Measurements from ENCODE around the gene TFAM.

DNA sequence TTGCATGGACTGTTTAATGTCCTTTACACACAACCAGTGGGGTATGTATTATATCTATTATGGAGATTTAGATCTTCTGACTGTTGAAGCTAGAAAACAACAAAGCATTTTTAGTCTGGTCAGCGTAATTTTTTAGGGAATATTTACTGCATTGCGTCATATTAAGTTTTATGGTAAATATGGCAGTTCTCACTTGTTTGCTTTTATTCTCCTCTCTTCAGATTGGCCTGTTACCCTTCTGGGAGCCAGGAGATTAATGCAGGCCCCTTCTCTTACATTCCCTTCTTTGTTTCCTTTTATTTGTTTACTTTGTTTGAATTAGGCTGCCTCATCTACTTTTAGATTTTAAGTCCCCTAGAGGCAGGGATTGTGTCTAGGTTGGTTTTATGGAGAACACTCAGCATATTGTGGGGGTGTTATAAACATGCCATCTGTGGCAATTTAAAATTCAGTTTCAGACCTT lies 36.6 kb upstream of the TFAM start:
- no peak for TF ChIP-seq EZH2phosphoT487 (IDR thresholded peaks at IDR 0.05; ENCODE audit: borderline replicate concordance, low read depth, low read length)
- TF ChIP-seq CTCF (conservative IDR thresholded peaks at IDR 0.05; ENCODE audit: low read length): no peak

All from OCI-LY7 (cell line).